ENCODE measurements around the gene COPS8.

COPS8 gene

DNA sequence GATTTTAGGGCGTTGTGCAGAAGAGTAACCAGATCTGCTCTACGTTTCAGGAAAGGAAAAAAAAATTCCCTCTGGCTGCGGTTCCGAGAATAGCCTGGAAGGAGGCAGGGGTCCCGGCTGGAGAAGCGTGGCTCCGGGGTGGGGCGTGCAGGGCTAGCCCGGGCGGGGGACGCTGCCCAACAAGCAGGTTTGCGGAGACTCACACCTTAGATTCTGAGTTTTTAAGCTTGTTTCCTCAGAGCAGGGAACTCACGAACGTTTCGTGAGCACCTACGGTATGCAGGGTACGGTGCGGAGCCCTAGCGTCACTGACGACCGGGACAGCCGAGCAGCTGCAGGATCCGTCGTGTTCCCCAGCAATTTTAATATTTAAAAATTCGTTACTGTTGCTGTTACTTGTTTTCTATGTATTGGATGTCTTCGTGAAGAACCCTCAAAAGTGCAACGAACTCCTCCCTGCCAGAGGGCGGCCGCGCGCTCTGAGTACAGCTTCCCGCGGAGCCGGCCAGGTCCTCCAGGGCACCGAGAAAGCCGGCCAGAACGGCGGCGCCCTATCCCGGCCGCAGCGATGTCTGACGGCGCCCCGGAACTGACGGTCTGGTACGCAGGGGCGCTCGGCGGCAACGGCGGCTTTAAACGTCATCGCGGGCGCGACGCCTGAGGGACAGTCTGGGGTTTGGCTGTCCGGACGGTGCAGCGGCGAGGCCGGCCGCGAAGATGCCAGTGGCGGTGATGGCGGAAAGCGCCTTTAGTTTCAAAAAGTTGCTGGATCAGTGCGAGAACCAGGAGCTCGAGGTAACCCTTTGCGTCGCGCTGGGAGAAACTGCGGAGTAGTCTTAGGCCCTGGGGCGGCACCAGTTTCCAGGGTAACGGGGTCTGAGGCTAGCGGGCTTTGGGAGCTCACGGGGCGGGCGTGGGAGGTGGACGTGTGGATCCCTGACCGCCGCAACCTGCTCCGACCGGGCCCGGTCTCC lies at the start of gene COPS8:
Gene COPS8 (plus strand): TSS at position 642 of the 974 bp plus-strand sequence. CDS start 76 bp downstream, at position 718.
- DNase-seq: peak; percentile 83 to 85

DNA sequence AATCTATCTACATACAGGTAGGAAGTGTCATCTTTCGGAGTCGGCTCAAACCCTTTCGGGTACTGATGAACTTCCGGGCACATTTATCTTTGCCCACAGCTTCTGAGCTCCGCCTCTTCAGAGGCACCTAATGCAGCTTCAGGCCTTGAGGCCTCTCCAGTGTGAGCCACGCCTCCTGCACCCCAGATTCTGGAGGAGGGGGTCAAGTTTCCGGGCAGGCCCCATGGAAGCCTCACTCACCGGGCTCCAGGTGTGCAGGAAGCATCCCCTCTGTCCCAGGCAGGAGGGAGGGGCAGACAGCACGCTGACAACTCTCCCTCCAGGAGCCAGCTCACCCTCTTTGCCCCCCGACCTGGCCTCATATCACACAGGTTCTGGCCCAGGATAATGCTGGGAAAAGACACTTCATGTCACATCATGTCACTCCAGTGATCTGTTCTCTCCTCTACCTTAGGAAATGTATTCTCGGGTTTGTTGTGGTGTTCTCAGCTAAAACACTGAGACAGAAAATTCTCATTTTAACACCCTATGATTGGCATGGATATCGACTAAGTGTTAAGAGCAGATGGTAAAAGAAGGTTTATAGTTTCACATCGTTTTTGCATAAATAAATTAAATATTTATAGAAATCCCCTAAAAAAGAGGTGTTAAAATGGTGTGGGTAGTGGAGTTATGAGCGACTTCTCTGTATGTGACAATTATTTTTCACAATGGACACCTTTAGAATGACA lies 46.2 kb upstream of the COPS8 start:
- DNase-seq: no peak

DNA sequence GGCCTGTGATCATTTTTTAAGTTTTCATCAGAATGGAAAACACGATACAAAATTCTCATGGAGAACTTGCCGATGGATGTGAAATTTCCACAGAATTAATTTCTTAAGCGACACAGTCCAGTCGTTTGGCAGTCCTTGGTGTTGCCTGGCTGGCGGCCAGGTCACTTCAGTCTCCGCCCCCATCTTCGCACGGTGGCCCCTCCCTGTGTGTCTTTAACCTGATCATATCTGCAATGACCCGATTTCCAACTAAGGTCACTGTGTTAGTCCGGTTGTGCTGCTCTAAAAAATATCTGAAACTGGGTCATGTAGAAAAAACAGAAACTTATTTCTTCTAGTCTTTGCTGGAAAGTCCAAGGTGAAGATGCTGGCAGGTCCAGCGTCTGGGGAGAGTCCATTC lies 44.5 kb upstream of the COPS8 start:
- DNase-seq: no peak

DNA sequence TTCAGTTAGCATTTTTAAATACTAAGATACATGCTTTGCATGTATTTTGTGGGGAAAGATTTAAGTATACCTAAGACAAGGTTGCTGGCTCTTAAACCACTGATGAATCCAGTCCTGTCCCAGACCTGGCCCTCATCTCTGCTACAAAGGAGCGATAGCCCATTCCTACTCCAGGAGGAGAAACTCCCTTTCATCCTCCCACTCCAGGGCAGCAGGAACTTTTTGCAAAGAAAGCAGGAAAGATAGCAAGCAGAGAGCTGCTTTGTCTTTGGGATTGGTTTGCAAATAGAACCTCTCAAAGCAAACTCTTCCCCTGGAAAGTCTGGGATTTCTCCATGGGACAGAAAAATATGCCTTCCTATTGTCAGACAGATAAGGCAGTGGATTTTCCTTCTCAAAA lies 43.6 kb upstream of the COPS8 start:
- DNase-seq: no peak

DNA sequence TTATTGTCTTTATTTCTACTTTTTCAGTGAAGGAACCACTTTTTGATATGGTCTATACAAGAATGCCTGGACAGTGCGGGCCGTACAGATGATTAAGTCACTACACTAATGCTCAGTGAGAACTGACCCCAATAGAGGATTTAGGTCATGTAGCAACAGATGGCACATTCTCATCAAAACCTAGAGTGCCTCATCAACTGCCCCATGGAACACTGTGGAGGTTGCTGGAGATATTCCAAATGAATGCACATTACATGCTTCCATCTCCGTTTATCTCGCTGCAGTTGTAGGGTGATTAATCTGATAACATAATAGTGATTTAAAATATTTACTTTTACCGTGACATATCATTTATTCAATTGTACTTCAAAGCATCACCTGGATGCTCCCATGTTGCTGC lies 41.8 kb upstream of the COPS8 start:
- DNase-seq: no peak

DNA sequence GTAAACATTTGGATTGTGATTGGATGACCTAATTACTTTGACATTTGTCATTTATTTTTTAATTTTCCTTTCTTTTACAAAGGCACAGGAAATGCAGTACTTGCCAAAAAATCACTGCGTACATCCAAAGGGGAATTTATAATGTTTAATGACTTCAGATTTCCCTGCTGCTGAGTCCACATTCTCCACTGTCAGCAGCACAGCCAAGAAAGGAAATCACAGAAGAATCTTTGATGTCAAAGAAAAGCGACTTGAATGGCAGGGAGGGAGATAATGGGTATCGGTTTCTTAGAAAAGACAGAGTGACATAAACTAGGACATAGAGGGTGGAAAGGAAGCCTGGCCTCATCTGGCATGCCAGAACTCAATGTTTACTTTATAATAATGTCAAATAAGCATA lies 41.4 kb upstream of the COPS8 start:
- DNase-seq: no peak

DNA sequence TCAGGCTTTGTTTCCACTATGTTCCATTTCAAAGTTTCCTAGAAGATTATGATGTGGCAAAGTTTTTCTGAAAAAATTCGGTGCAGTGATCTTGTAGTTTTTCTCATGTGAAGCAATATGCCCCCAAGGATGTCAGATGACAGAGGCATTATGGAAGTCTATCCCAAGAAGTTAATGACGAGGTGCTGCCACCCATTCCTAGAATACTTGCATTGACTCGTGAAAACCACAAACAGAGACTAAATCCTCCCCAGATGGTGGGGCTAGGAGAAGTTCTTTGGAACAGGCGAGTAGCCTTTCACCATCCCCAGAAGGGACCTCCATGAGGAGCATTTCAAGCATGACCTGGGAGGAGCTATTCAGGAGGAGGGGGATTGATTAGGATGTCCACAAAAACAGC lies 40.2 kb upstream of the COPS8 start:
- no peak for DNase-seq

DNA sequence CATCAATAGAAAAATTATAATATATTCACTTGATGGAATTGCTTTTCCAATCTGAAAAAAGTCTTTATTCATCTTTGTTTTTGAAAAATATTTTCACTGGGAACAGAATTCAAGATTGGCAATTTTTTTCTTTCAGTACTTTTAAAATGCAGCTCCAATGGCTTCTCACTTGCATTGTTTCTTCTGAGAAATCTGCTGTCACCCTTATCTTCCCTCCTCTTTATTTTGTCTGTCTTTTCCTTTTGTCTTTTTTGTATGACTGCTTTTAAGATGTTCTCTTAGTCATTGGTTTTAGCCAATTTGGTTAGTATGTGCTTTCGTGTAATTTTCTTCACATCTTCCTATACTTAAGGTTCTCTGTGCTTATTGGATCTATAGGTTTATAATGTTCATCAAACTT lies 37.1 kb upstream of the COPS8 start:
- DNase-seq: no peak

DNA sequence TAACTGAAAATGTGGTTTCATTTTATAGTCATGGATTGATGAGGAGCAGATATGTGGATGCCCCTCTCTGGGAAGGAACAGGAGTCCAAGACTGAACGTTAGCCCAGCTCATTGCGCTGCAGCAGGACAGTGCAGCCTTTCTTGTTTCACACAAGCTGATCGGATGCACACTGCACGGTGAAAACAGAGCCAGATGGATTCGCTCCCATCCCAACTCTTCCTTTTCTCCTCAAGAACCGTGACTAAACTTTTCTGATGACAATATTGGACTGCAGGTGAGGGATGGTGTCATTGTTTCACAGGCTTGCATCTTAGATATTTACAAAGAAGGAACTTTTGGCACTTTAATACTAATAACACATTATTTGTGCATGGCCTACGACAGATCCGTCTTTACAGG lies 33.8 kb upstream of the COPS8 start:
- DNase-seq: no peak

DNA sequence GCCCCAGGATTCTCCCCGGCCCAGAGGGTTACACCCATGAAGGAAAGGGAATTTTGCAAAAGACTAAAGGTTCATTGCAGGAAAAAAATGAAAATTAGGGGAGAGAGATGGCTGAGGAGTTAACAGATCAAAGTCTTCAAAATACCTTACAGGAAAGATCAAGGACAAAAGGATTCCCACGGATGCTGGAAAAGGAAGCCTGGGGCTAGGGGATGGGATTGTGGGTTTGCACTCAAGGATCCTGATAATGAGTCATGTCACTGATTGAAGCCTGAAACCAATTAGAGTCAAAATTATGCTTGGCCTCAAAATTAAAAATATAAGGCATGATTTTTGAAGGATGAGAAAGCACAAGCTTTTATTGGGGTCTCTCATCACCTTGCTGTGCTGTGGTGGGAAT lies 32.6 kb upstream of the COPS8 start:
- DNase-seq: no peak

DNA sequence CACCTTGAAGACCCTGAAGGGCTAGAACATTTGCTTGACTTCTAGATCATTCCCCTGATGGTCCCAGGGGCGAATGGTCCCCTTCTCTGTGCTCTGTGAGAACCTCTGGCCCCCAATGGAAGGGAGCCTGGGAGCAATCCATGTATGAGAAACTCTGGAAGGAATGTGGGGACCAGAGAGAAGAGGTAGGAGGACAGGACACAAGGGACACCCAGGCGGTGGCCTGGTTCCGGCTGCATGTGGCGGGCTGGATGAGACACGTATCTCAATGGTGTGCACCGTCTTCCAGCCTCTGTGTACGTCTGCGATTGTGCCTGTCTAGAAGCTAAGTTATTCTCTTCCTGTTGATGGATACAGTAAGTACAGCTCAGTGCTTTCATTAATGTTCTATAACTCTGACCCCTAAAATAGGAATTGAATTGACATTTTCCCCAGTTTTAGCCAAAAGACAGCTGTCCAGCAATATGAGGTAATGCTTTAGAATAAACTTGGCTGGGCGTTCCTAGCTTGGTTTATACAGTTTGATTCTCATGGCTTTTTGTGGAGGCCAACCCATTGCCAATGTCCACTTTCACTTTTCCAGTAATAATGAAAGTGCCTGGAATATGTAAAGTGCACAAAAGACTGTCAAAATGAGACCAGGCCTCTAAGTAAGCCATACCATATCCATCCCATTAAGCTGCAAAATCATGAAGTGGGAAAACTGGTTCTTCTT lies 30.1 kb upstream of the COPS8 start:
- no peak for DNase-seq

DNA sequence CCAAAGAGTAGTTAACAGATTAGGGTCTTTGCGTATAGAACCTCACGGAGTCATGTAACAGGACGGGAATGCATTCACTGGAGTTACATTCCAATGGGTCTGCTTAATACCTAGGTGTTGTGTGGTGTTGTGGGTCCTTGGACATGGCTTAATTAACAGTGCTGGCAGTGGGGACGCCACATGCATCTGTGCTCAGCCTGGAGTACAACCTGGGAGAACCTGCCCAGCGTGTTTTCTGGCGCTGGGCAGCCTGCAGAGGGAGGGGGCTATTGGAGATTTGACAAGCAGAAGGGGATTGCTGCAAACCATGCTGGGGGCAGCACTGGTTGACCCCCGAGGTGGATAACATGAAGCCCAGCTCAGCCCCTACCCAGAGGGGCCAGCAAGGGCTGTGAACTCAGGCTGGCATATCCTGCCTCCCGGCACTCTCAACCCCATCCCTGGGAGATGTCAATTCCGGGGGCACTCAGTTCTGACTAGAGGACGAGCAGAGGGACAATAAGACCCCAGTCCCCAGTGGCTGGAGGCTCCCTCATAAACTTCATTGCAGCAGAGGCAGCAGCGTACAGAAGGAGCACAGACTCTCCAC lies 29.3 kb upstream of the COPS8 start:
- DNase-seq: no peak

DNA sequence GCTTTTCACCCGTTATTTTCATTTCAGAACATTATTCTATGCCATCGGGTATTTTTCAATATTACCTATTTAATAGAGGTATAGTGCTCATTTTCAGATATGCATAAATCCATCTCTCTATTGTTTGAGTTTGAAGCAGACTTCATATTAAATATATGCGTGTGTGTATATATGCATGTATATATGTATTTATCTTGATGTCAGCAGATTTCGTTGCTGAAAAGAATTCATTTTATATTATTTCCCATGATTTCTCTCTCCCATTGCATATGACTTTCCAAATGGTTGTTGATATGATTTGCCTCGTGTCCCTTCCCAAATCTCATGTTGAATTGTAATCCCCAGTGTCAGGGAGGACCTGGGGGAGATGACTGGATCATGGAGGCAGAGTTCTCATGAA lies 28.6 kb upstream of the COPS8 start:
- no peak for DNase-seq

DNA sequence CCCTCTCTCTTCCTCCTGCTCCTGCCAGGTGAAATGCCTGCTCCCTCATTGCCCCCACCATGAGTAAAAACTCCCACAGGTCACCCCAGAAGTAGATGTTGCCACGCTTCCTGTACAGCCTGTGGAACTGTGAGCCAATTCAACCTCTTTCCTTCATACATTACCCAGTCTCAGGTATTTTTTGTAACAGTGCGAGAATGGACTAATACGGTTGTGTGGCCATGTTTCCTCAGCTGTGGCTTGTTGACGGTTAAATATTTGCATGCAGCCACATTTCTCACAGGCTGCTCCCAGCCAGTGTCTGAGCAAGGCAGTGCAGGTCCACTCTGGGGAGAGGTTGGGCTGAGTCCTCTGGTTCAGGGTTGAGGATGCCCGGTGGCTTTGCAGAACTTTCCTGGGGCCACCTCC lies 27.8 kb upstream of the COPS8 start:
- DNase-seq: no peak

DNA sequence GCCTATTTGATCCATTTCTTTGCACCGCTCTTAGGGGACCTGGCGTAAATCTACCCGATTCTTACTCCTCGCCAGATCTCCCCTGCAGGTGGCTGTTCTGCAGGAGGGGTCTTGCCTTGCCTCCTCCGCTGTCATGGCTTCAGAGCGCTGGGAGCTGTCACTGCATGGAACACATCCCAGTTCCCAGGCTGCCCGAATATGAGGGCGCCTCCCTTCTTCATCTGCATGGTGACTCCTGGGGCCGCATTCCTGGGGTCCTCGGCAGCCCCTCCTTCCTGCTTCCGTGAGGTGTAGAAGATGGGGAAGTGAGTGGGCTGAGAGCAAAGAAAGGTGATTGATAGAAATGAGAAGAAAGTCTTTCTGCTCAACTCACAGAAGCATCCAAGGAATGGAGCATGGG lies 27.3 kb upstream of the COPS8 start:
- no peak for DNase-seq

DNA sequence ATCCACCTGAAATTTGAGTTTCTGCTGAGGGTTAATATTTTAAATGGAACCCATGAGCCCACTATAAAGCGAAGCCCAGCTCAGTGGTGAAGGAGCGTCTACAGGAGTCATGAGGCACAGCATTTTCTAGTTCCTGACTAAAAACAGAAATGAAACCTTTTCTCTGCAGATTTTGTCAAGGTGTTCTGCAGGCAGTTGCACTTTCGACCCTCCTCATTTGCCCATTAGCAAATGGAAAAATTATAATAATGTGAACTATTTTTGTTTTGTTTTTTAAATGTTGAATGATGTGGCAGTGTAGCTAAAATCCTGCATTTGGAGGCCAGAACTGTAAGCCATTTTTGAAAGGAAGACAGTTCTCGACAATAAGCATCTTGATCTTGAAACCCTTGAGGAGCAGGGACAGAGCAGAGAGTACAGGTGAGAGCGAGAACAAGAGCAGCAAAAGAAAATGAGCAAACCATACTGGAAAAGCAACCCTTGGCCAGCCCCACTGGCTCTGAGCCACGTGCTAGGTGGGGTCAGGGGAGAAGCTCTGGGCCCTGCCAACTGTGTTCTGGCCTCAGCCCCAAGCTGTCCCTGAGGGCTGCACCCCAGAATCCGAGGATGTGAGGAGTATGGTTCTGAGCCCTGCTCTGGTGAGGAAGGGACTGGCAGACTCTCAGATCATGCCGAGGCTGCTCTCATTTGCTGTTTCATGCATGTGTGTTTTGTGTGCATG lies 26.4 kb upstream of the COPS8 start:
- DNase-seq: no peak

DNA sequence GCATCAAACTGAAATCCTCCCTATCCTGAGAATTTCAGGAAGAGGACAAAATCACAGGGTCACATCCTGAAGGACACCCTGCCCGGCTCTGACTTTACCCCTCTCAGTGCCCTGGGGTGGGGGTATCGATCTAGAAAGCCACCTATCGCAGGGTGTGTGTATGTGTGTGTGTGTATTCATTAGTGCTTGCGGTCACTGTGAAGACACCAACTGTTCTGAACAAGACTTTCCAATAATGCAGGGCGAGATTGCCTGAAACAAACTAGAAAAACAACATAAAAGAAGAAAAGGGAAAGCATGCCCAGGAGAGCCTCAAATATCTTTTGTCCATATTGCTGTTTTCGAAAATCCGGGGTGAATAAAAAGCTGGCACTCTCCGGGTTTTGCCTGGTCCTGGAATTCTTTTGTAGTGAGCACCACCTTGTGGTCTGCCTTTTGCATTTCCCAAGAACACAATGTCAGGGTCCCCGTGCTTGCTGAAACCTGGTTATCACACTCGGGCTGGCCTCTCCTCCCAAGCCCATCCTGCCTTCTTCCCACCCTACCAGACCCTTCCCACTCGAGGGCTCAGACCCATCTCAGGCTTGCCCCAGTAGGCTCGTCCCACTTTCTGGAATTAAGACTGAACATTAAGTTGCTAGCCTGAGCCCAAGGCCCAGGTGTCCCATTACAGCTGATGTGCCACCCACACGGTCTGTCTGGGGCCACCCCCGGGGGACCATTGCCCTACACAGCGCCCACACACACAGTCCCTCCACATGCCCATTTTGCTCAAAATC lies 25.0 kb upstream of the COPS8 start:
- DNase-seq: no peak

DNA sequence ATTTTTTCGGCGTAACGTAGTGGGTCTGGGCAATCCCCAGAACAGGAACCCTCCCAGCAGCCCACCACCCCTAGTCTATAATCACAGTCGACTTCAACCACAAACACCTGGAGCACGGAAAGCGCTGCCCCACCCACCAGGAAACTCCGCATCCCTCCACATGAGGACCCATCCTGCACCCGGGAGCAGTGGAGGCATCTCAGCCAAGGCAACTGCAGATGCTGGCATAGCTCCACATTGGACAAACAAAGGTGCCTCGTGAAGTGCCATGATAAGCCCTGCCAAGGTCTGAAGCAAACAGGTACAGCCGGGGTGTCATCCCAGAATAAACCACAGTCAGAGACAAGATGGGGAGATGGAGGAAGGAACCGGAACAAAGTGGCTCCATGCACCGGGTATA lies 24.3 kb upstream of the COPS8 start:
- no peak for DNase-seq

DNA sequence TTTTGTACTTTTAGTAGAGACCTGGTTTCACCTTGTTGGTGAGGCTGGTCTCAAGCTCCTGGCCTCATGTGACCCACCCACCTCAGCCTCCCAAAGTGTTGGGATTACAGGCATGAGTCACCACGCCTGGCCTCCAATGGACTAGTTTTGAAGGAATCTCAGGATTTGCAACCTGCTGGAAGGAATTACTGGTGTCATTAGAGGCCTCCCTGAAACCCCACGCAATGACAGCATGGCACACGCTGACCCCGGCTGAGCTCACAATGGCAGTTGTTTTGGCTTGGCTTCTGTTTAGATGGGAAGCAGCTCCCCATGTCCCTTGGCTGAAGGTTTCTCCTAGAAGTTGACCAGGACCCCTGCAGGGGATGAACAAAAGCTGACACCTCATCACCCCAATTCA lies 23.1 kb upstream of the COPS8 start:
- no peak for DNase-seq

DNA sequence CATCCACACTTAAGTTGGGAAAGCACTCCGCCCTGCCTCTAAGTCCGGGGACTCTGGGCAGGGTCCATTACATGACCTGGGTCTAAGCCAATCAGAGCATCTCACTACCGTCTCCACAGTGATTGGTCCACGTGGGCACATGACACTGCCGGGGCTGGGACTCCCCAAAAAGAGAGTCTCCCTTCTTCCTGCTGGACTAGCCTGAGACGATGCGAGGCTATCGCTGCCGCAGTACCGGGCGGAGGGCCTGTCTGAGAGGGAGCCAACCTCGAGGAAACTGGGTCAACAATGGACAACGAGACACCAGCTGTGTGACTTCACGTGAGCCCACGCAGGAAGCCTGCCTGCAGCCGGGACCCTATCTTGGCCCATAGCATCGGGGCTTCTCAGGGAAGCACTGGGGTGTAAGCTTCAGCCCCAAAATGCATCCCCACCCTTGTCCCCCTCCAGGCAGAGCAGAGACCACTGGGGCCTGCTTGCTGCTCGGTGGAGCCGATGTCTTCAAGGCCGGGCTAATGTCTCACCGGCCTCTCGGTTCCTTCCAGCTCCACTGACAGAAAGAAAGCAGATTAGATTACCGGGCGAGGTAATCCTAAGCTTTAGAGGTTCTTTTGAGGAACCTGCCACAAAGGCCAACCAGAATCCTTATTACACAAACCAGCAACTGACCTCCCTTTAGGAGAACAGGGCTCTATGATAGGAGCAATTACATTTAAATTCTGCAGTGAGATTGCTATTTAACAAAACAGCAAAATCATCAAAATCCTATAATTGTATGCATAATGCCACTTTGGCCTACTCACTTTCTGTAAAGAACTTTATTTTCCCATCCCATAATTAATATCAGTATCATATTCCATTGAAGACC lies 21.3 kb upstream of the COPS8 start:
- DNase-seq: no peak

DNA sequence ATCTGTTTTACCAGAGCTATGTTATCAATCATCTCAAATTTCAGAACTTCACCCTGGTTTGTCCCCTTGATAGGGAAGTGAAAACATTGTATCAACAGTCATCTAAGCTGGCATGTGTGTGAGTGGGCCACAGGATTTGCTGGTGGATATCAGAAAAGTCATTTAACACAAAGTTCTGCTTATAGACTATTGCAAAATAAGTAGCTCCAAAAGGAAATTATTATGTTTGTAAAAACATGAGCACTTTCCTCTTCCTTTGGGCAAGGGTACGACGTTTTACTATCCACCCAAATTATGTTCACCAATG lies 20.7 kb upstream of the COPS8 start:
- DNase-seq: no peak

Data from activated CD4-positive, alpha-beta T cell treated with anti-CD3 and anti-CD28 coated beads, Interleukin-2, amount 50 U/mL, for 4 hours (primary cell).